Pancreas (tissue), 10 donors: ENCODE measurements around the gene SPAAR. TPM values are rescaled to one million over a fixed set of nuclear protein-coding genes. Genes with fewer than 3 reads are reported as not detected.
A peak's percentile ranks its signal among the peaks of the same experiment; 100 is the strongest.

ENCODE experiments used
- ATAC-seq, 4 donors: fragments of 200-7000 bp; cut with Tn5 transposase; one replicate each; pipeline versions ENCODE4 v1.8.0 to v1.9.1; 2020; ENCODE audit warnings: mild to moderate bottlenecking in 4 of 4, moderate library complexity in 4 of 4
- DNase-seq, 6 donors: peaks; one replicate each; pipeline ENCODE4 v3.0.0-alpha.2; 2020
- FAIRE-seq: peaks from 2 replicates; lab custom pipeline; 2012; peaks lifted over from hg19 to GRCh38; lab: Jason Lieb, UNC
- H3K27ac ChIP-seq, 4 donors: fragments of 200-600 bp; sonication (generic); 1 replicate in 3 of 4; 2 replicates in 1 of 4; pipeline versions ENCODE4 v1.5.0 to v1.8.0; 2020
- H3K27me3 ChIP-seq, 4 donors: fragments of 200-600 bp; one replicate each; pipeline ENCODE4 v1.8.0; 2021
- H3K36me3 ChIP-seq, 3 donors: fragments of 200-600 bp; sonication (generic) in 1 of 3; one replicate each; pipeline versions ENCODE4 v1.5.0 to v1.8.0; 2020 to 2021
- H3K4me1 ChIP-seq, 3 donors: fragments of 200-600 bp; one replicate each; pipeline ENCODE4 v1.8.0; 2021
- H3K4me3 ChIP-seq, 4 donors: fragments of 200-600 bp; sonication (generic) in 2 of 4; one replicate each; pipeline versions ENCODE4 v1.5.0 to v1.8.0; 2020 to 2021
- H3K9me3 ChIP-seq, 4 donors: fragments of 200-600 bp; one replicate each; pipeline ENCODE4 v1.8.0; 2021
- CTCF ChIP-seq, 4 donors: fragments of 200-600 bp; sonication (generic) in 3 of 4; IDR thresholded peaks; one replicate each; pipeline versions ENCODE4 v1.5.0 to v1.8.0; 2021; ENCODE audit warnings: antibody characterized with exemption in 4 of 4
- WGBS, 2 donors: extraction: QIAGEN DNeasy Blood & Tissue Kit; methylation state at CpG; one replicate each; pipeline ENCODE4 v1.1.7; 2013; 5-methylcytosine and 5-hydroxymethylcytosine counted together
- intact Hi-C, 3 donors: fragments of 100-400 bp; cut with DNase I; formaldehyde crosslinking; loops; one replicate each; pipeline versions ENCODE4 v1.11.1 to v1.14.2; 2022
- polyA plus RNA-seq, 2 donors: library from polyadenylated mRNA; stranded (reverse); fragments of 200-250 nt; gene quantifications; one replicate each; pipeline ENCODE4 v1.2.3, GENCODE V29; 2013
- total RNA-seq, 6 donors: library from RNA; stranded (reverse); fragmentation: NEBNext Ultra II Directional in 4 of 6; extraction: Animal tissue kit (Norgen Biotek cat#: 25700) in 4 of 6; gene quantifications; one replicate each; pipeline versions ENCODE4 v1.2.1 to v1.2.4, GENCODE V29; 2021 to 2023
- donor health status: healthy with polysubstance abuse.
- donor health status: DM: no; HTN: no; CAD: no; lungs with moderate emphysema.
- donor health status: DM: no; HTN: no; CAD: no.
- donor health status: control.
- donor health status: control.
- donor health status: Bipolar disorder and iron deficiency.
- donor health status: DM: yes; HTN: yes; CAD: no.
- donor health status: DM: no; HTN: no; CAD: no.
- donor health status: DM: no; HTN: no; CAD: no.
- donor health status: DM: yes; HTN: yes; CAD: no.

The SPAAR gene
- total and polyA plus RNA-seq, 8 donors: 0.12 to 1.6 (median 0.44) TPM; not detected in 1

GRCh38 chr9:35905912-35906679 is 3.2 kb upstream of the SPAAR start, which contains the start of gene HRCT1:
Gene HRCT1, plus strand, starts transcription at chr9:35906202. Its CDS starts 86 bp downstream, at chr9:35906288.
- Histone ChIP-seq H3K36me3 (no peaks in the 10 kb centered on the region), H3K9me3 (no peaks in the 10 kb centered on the region), H3K27me3 (no peaks in the 10 kb centered on the region), H3K4me3 (no peak within 1 kb of the TSS), H3K4me1 (peaks cover 6 to 14% (median 9%) of the 10 kb centered on the region in 3 donors), H3K27ac (peak within 1 kb of the TSS; percentile 60 to 78 (median 66))
- WGBS, 2 donors: 47% methylated on average over 24 to 29 of the region's 30 CpGs
- ATAC-seq (peak; percentile 45 to 75 (median 70)), FAIRE-seq (no peak), DNase-seq (peak; percentile 62 to 91 (median 78))
- no peak for TF ChIP-seq CTCF (IDR thresholded peaks at IDR 0.05)
- intact Hi-C loops: no loop called here

GRCh38 chr9:35906923-35907699 is 2.2 kb upstream of the SPAAR start:
- DNase-seq (peak in 2 of 6 donors; percentile 22 to 45), FAIRE-seq (no peak), ATAC-seq (peak in 3 of 4 donors; percentile 23 to 38 (median 32))
- TF ChIP-seq CTCF (IDR thresholded peaks at IDR 0.05): no peak
- peak overlapping the region; percentile 51 to 78 (median 64) for H3K27ac ChIP-seq
- intact Hi-C loops: no loop called here
- H3K9me3 ChIP-seq: no peaks in the 10 kb centered on the region
- no peaks in the 10 kb centered on the region for H3K27me3 ChIP-seq
- H3K36me3 ChIP-seq: no peaks in the 10 kb centered on the region
- H3K4me1 ChIP-seq: peaks cover 6 to 14% (median 9%) of the 10 kb centered on the region in 3 donors
- 70 to 72% methylated on average over 14 of the region's 14 CpGs for WGBS, 2 donors
- no peak overlapping the region for H3K4me3 ChIP-seq

- Histone ChIP-seq H3K4me1 (peaks cover 6 to 14% (median 9%) of the 10 kb centered on the region in 3 donors), H3K36me3 (no peaks in the 10 kb centered on the region), H3K27me3 (no peaks in the 10 kb centered on the region), H3K9me3 (no peaks in the 10 kb centered on the region), H3K4me3 (no peak overlapping the region), H3K27ac (peak overlapping the region; percentile 51 to 78 (median 64))
- peak; percentile 43 to 67 (median 64) for ATAC-seq
- TF ChIP-seq CTCF (IDR thresholded peaks at IDR 0.05): no peak
- peak in 5 of 6 donors; percentile 41 to 78 (median 54) for DNase-seq
- FAIRE-seq: no peak
- WGBS, 2 donors: 50 to 59% methylated on average over 13 of the region's 13 CpGs
- intact Hi-C loops: no loop called here
These were observed 1.4 kb upstream of the SPAAR start for GRCh38 chr9:35907711-35908503.

- DNase-seq: no peak
- no peak for TF ChIP-seq CTCF (IDR thresholded peaks at IDR 0.05)
- H3K36me3 ChIP-seq: no peaks in the 10 kb centered on the region
- no peaks in the 10 kb centered on the region for H3K27me3 ChIP-seq
- peaks cover 6 to 14% (median 9%) of the 10 kb centered on the region in 3 donors for H3K4me1 ChIP-seq
- no peak overlapping the region for H3K4me3 ChIP-seq
- FAIRE-seq: no peak
- peak overlapping the region; percentile 51 to 78 (median 64) for H3K27ac ChIP-seq
- no peaks in the 10 kb centered on the region for H3K9me3 ChIP-seq
- 78 to 80% methylated on average over 9 of the region's 9 CpGs for WGBS, 2 donors
- no peak for ATAC-seq
- intact Hi-C loops: no loop called here
These were observed 675 bp upstream of the SPAAR start for GRCh38 chr9:35908504-35909125.
